K562 (cell line): ENCODE data around the gene VGF. TPM values are rescaled to one million over a fixed set of nuclear protein-coding genes. Genes with fewer than 3 reads are reported as not detected.
A peak's percentile ranks its signal among the peaks of the same experiment; 100 is the strongest.

Experiments used
- ATAC-seq: fragments of 200-7000 bp; cut with Tn5 transposase; 3 replicates; pipeline ENCODE4 v1.9.1; 2020; ENCODE audit warnings: moderate library complexity
- BruUV-seq: library from RNA; stranded (reverse); fragments of 400-500 nt; replicated peaks from 2 replicates; lab custom pipeline; 2021; lab: Mats Ljungman, UMichigan
- CTCF ChIA-PET: fragments of 300-600 bp; formaldehyde crosslinking; extraction: SDS; loops from one replicate; lab custom pipeline; 2021; ENCODE audit warnings: low intra/inter-chr PET ratio; lab: Yijun Ruan, JAX
- POLR2A ChIA-PET: fragments of 300-600, 350-650 bp; sonication (Branson Sonifier 250); formaldehyde crosslinking; extraction: SDS; loops from one replicate; lab custom pipeline; 2021; ENCODE audit warnings: antibody characterized with exemption, inconsistent platforms; lab: Yijun Ruan, JAX
- DNase-seq, 4 experiments: peaks; one replicate each; pipeline versions ENCODE4 v3.0.0 to v3.0.0-alpha.2; 2011 to 2018; ENCODE audit warnings: low spot score in 3 of 4, mixed read lengths in 3 of 4; ENCODE audit errors: extremely low read depth in 1 of 4
- FAIRE-seq: peaks from 2 replicates; lab custom pipeline; 2011; peaks lifted over from hg19 to GRCh38; lab: Jason Lieb, UNC
- H2AFZ ChIP-seq: 2 replicates; pipeline ENCODE4 v1.6.0; 2011; ENCODE audit warnings: low read depth, low read length, control low read depth, inconsistent platforms
- H3K27ac ChIP-seq: fragments of 200-600 bp; 3 replicates; pipeline ENCODE4 v1.8.0; 2011; ENCODE audit warnings: low read depth, mild to moderate bottlenecking, control low read depth, inconsistent platforms, low read length, moderate library complexity, mixed read lengths; ENCODE audit errors: extremely low read depth
- H3K27me3 ChIP-seq, 2 experiments: fragments of 300-600 bp in 1 of 2; 2 replicates in 1 of 2; 3 replicates in 1 of 2; pipeline versions ENCODE4 v1.6.0 to v1.8.0; 2011; ENCODE audit warnings: inconsistent platforms in 2 of 2, low read length in 2 of 2, mild to moderate bottlenecking in 1 of 2, mixed read lengths in 1 of 2, moderate library complexity in 1 of 2; ENCODE audit not compliant: control insufficient read depth in 2 of 2, insufficient read depth in 2 of 2
- H3K36me3 ChIP-seq: fragments of 300-600 bp; 3 replicates; pipeline ENCODE4 v1.8.0; 2011; ENCODE audit warnings: mild to moderate bottlenecking, low read length, inconsistent platforms; ENCODE audit not compliant: control insufficient read depth, insufficient read depth
- H3K4me1 ChIP-seq, 2 experiments: fragments of 200-600 bp in 1 of 2; replicated peaks in 1 of 2; 2 replicates in 1 of 2; 3 replicates in 1 of 2; pipeline versions ENCODE4 v1.5.1 to v1.8.0; 2011; ENCODE audit warnings: inconsistent platforms in 2 of 2, low read length in 2 of 2, mild to moderate bottlenecking in 1 of 2, mixed read lengths in 1 of 2, moderate library complexity in 1 of 2; ENCODE audit not compliant: control insufficient read depth in 2 of 2, insufficient read depth in 2 of 2
- H3K4me2 ChIP-seq: 2 replicates; pipeline ENCODE4 v1.6.1; 2011; ENCODE audit warnings: low read length, control low read depth, inconsistent platforms, mixed read lengths; ENCODE audit not compliant: insufficient read depth
- H3K4me3 ChIP-seq: fragments of 200-600 bp; sonication (generic), shearing (Covaris generic); 2 replicates; pipeline ENCODE4 v1.5.1; 2016; ENCODE audit warnings: control low read depth, inconsistent platforms
- H3K79me2 ChIP-seq: fragments of 200-600 bp; 3 replicates; pipeline ENCODE4 v1.8.0; 2011; ENCODE audit warnings: low read length, inconsistent platforms; ENCODE audit not compliant: control insufficient read depth, insufficient read depth
- H3K9ac ChIP-seq, 2 experiments: 2 replicates each; pipeline versions ENCODE4 v1.6.0 to v1.6.1; 2011; ENCODE audit warnings: low read depth in 2 of 2, low read length in 2 of 2, control low read depth in 1 of 2, inconsistent platforms in 1 of 2, mild to moderate bottlenecking in 1 of 2, mixed read lengths in 1 of 2; ENCODE audit not compliant: insufficient read depth in 1 of 2
- H3K9me1 ChIP-seq: one replicate; pipeline ENCODE4 v1.6.0; 2011; ENCODE audit warnings: inconsistent platforms, mild to moderate bottlenecking, low read length, moderate library complexity; ENCODE audit not compliant: control insufficient read depth, insufficient read depth
- H3K9me3 ChIP-seq: replicated peaks from 2 replicates; pipeline ENCODE4 v1.5.1; 2011; ENCODE audit warnings: low read depth, low read length, inconsistent platforms; ENCODE audit not compliant: control insufficient read depth, insufficient read depth
- H4K20me1 ChIP-seq: replicated peaks from 2 replicates; pipeline ENCODE4 v1.6.1; 2011; ENCODE audit warnings: low read length, inconsistent platforms, mixed read lengths; ENCODE audit not compliant: control insufficient read depth, insufficient read depth
- ETV6 ChIP-seq, 3 experiments: fragments of 150-350 bp in 1 of 3; sonication (generic) in 1 of 3; formaldehyde crosslinking in 1 of 3; IDR thresholded peaks; 2 replicates each; pipeline versions ENCODE4 v1.6.1 to v1.8.0; 2014 to 2022; ENCODE audit warnings: borderline replicate concordance in 2 of 3, low read depth in 2 of 3, antibody characterized with exemption in 1 of 3, low read length in 1 of 3, mild to moderate bottlenecking in 1 of 3, missing genetic modification reagents in 1 of 3
- LARP7 ChIP-seq: fragments of 450-650 bp; IDR thresholded peaks from 2 replicates; pipeline ENCODE4 v1.6.1; 2016
- MAZ ChIP-seq, 2 experiments: fragments of 450-650 bp in 1 of 2; sonication (generic) in 1 of 2; formaldehyde crosslinking; IDR thresholded peaks in 1 of 2; conservative IDR thresholded peaks in 1 of 2; 2 replicates each; pipeline versions ENCODE4 v1.4.0 to v1.5.0; 2020; ENCODE audit warnings: mild to moderate bottlenecking in 1 of 2, missing genetic modification reagents in 1 of 2
- MIER1 ChIP-seq: fragments of 450-650 bp; IDR thresholded peaks from 2 replicates; pipeline ENCODE4 v1.6.1; 2016; ENCODE audit warnings: antibody characterized with exemption, mild to moderate bottlenecking, low read depth
- RFX5 ChIP-seq: IDR thresholded peaks from 2 replicates; pipeline ENCODE4 v1.6.1; 2011; ENCODE audit warnings: low read depth, mild to moderate bottlenecking, improper control_type of control experiment, low read length
- RUNX1 ChIP-seq: sonication (generic); IDR thresholded peaks from 2 replicates; pipeline ENCODE4 v1.6.1; 2016; ENCODE audit warnings: antibody characterized with exemption, low read depth
- SMARCA5 ChIP-seq: fragments of 450-650 bp; IDR thresholded peaks from 2 replicates; pipeline ENCODE4 v1.6.1; 2016
- STAT5B ChIP-seq: fragments of 250-450 bp; sonication (Bioruptor Pico); IDR thresholded peaks from 2 replicates; pipeline ENCODE4 v1.8.0; 2021; ENCODE audit warnings: mild to moderate bottlenecking, inconsistent platforms
- ZBTB1 ChIP-seq: sonication (generic); formaldehyde crosslinking; IDR thresholded peaks from 2 replicates; pipeline ENCODE4 v1.8.1; 2023; ENCODE audit warnings: missing genetic modification reagents, low read depth, mild to moderate bottlenecking, borderline replicate concordance
- ZBTB33 ChIP-seq: sonication (generic); formaldehyde crosslinking; IDR thresholded peaks from 2 replicates; pipeline ENCODE4 v1.8.1; 2023; ENCODE audit warnings: mild to moderate bottlenecking, missing genetic modification reagents
- ZFP30 ChIP-seq: fragments of 250-450 bp; sonication (Bioruptor Pico); IDR thresholded peaks from 2 replicates; pipeline ENCODE4 v1.8.0; 2022; ENCODE audit warnings: moderate library complexity, mild to moderate bottlenecking, inconsistent platforms, borderline replicate concordance
- ZNF561 ChIP-seq: fragments of 450-650 bp; formaldehyde crosslinking; conservative IDR thresholded peaks from 2 replicates; pipeline ENCODE4 v1.4.0; 2020; ENCODE audit warnings: mild to moderate bottlenecking, moderate library complexity
- WGBS: fragments of 100-300 bp; shearing (Covaris generic); methylation state at CpG from one replicate; pipeline ENCODE4 v1.1.6; 2016; ENCODE audit warnings: low coverage, mixed read lengths; ENCODE audit not compliant: insufficient coverage; ENCODE audit errors: missing lambda C conversion rate; 5-methylcytosine and 5-hydroxymethylcytosine counted together
- in situ Hi-C: fragments of 300-500 bp; cut with MboI; formaldehyde crosslinking; loops from 4 replicates; pipeline ENCODE4 v1.15.0; 2018; ENCODE audit warnings: inconsistent platforms, mixed read lengths
- intact Hi-C: fragments of 100-400 bp; cut with micrococcal nuclease; formaldehyde crosslinking; loops from 2 replicates; pipeline ENCODE4 v1.14.2; 2022
- polyA plus RNA-seq, 8 experiments: library from polyadenylated mRNA; depleted of rRNA in 4 of 8; stranded (reverse) in 5 of 8; unstranded in 3 of 8; fragments of >200 nt; fragmentation: Nextera tagmentation in 2 of 8; fragmentation: Illumina TruSeq in 1 of 8; extraction: Ambion mirVana in 2 of 8; extraction: Trizol in 1 of 8; gene quantifications; 2 replicates each; pipeline versions ENCODE4 v1.2.1 to v1.2.3, GENCODE V29; 2011 to 2014; ENCODE audit warnings: inconsistent platforms in 1 of 8, missing spikeins in 1 of 8
- total RNA-seq, 7 experiments: library from RNA; depleted of rRNA in 6 of 7; stranded (reverse); fragments of >200 nt in 6 of 7; fragmentation: Illumina TruSeq in 2 of 7; extraction: Trizol in 2 of 7; gene quantifications; 2 replicates each; pipeline versions ENCODE4 v1.2.1 to v1.2.3, GENCODE V29; 2011 to 2021; ENCODE audit warnings: low replicate concordance in 1 of 7
- TF ChIP-seq, protein P1 (sequence below): fragments of 450-650 bp; IDR thresholded peaks from 2 replicates; pipeline ENCODE4 v1.6.1; 2017; ENCODE audit warnings: mild to moderate bottlenecking, moderate library complexity
- TF ChIP-seq, protein P2 (sequence below): fragments of 450-650 bp; IDR thresholded peaks from 2 replicates; pipeline ENCODE4 v1.6.1; 2016; ENCODE audit warnings: low read depth, mild to moderate bottlenecking, moderate library complexity
- TF ChIP-seq, protein P3 (sequence below): fragments of 450-650 bp; formaldehyde crosslinking; conservative IDR thresholded peaks from 2 replicates; pipeline ENCODE4 v1.4.0; 2022; ENCODE audit warnings: mild to moderate bottlenecking, missing genetic modification characterization

VGF gene
- total and polyA plus RNA-seq, 9 of the 15 experiments (the other 6 are each of a cell fraction or from before 2014, with no cell fraction given): 0.03 to 5.7 (median 0.34) TPM

GRCh38 chr7:101207459-101207858 lies 42.1 kb upstream of the VGF start (continued):
- TF ChIP-seq MAZ (CRISPR knock-in tag; conservative IDR thresholded peaks at IDR 0.05 in 1 of 2, IDR thresholded peaks at IDR 0.05 in 1 of 2): no peak
- no peak for TF ChIP-seq ZNF561 (CRISPR knock-in tag)
- TF ChIP-seq ETV6 (IDR thresholded peaks at IDR 0.05; ENCODE audit: borderline replicate concordance in 1 of 2, low read depth in 2 of 2, low read length in 1 of 2): no peak
- no peak for TF ChIP-seq ETV6 (CRISPR knock-in tag; IDR thresholded peaks at IDR 0.05; ENCODE audit: borderline replicate concordance)
- TF ChIP-seq SMARCA5: no peak
- TF ChIP-seq RFX5: no peak
- no peak for TF ChIP-seq ZBTB1
- no peak for TF ChIP-seq MIER1
- TF ChIP-seq, all 486 proteins: peak for 0

- H3K4me1 ChIP-seq: peaks cover 0 to 33% of the 10 kb centered on the region in 2 experiments; a peak in 3 of 5 replicates
- no peak overlapping the region for H3K4me2 ChIP-seq
- WGBS: 76% methylated on average over 7 of the region's 19 CpGs
- no peak overlapping the region for H3K27ac ChIP-seq
- no peak for DNase-seq
- peak overlapping the region in 1 of 2 experiments; percentile 17; a peak in 1 of 4 replicates for H3K9ac ChIP-seq
- peaks cover 45% of the 10 kb centered on the region; the same call in 2 of the 3 replicates for H3K36me3 ChIP-seq
- POLR2A ChIA-PET: interaction anchor here (1.1 kb wide), 1 partner anchor 17 kb away, joined by 3 read pairs; no protein-coding TSS in a partner anchor
- no peak for FAIRE-seq
- CTCF ChIA-PET: no interaction called here
- H3K9me1 ChIP-seq: no peaks in the 10 kb centered on the region
- in situ Hi-C loops (no loop called here), intact Hi-C loops (no loop called here)
- BruUV-seq: no TSS peak
- no peak for ATAC-seq
- no peaks in the 10 kb centered on the region for H4K20me1 ChIP-seq
- no peak overlapping the region for H3K4me3 ChIP-seq
- peaks cover 0 to 7% of the 10 kb centered on the region in 2 experiments; a peak in 1 of 5 replicates for H3K27me3 ChIP-seq
- H3K79me2 ChIP-seq: no peaks in the 10 kb centered on the region
- no peaks in the 10 kb centered on the region for H3K9me3 ChIP-seq
- no peak overlapping the region for H2AFZ ChIP-seq
- no peak for TF ChIP-seq LARP7
- TF ChIP-seq, protein P1, sequence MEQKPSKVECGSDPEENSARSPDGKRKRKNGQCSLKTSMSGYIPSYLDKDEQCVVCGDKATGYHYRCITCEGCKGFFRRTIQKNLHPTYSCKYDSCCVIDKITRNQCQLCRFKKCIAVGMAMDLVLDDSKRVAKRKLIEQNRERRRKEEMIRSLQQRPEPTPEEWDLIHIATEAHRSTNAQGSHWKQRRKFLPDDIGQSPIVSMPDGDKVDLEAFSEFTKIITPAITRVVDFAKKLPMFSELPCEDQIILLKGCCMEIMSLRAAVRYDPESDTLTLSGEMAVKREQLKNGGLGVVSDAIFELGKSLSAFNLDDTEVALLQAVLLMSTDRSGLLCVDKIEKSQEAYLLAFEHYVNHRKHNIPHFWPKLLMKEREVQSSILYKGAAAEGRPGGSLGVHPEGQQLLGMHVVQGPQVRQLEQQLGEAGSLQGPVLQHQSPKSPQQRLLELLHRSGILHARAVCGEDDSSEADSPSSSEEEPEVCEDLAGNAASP: no peak
- no peak for TF ChIP-seq ZBTB33 (CRISPR knock-in tag)
- TF ChIP-seq, protein P2, sequence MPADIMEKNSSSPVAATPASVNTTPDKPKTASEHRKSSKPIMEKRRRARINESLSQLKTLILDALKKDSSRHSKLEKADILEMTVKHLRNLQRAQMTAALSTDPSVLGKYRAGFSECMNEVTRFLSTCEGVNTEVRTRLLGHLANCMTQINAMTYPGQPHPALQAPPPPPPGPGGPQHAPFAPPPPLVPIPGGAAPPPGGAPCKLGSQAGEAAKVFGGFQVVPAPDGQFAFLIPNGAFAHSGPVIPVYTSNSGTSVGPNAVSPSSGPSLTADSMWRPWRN: no peak
- no peak for TF ChIP-seq STAT5B
- no peak for TF ChIP-seq ZFP30 (CRISPR knock-in tag)
- TF ChIP-seq, protein P3, sequence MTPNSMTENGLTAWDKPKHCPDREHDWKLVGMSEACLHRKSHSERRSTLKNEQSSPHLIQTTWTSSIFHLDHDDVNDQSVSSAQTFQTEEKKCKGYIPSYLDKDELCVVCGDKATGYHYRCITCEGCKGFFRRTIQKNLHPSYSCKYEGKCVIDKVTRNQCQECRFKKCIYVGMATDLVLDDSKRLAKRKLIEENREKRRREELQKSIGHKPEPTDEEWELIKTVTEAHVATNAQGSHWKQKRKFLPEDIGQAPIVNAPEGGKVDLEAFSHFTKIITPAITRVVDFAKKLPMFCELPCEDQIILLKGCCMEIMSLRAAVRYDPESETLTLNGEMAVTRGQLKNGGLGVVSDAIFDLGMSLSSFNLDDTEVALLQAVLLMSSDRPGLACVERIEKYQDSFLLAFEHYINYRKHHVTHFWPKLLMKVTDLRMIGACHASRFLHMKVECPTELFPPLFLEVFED (CRISPR knock-in tag): no peak
- no peak for TF ChIP-seq RUNX1
Observed at GRCh38 chr7:101206665-101207042, 41.3 kb upstream of the VGF start.
